ENCODE data around the gene HCFC1R1.

HCFC1R1 gene

GRCh38 chr16:2987833-2988232, 35.9 kb downstream of the HCFC1R1 start:
- no peak overlapping the region for H3K4me3 Mint-ChIP-seq
- ATAC-seq = no peak
- H3K36me3 Mint-ChIP-seq = no peaks in the 10 kb centered on the region
- no peak for DNase-seq (ENCODE audit: low spot score in 2 of 2)
- no peak overlapping the region for H3K27ac Mint-ChIP-seq
- no peaks in the 10 kb centered on the region for H3K9me3 Mint-ChIP-seq
- H3K4me1 Mint-ChIP-seq = peaks cover 11% of the 10 kb centered on the region

- H3K9me3 Mint-ChIP-seq = no peaks in the 10 kb centered on the region
- no peak overlapping the region for H3K27ac Mint-ChIP-seq
- peaks cover 11% of the 10 kb centered on the region for H3K4me1 Mint-ChIP-seq
- no peak for DNase-seq (ENCODE audit: low spot score in 2 of 2)
- H3K4me3 Mint-ChIP-seq = no peak overlapping the region
- ATAC-seq = no peak
- H3K36me3 Mint-ChIP-seq = no peaks in the 10 kb centered on the region
Observed at GRCh38 chr16:2987286-2987685, 36.5 kb downstream of the HCFC1R1 start.

GRCh38 chr16:2986623-2987188, 37.0 kb downstream of the HCFC1R1 start:
- Mint-ChIP-seq H3K9me3 (no peaks in the 10 kb centered on the region), H3K4me1 (peaks cover 14% of the 10 kb centered on the region)

GRCh38 chr16:2985893-2986355, 37.8 kb downstream of the HCFC1R1 start:
- H3K4me1 Mint-ChIP-seq = peaks cover 22% of the 10 kb centered on the region
- DNase-seq (ENCODE audit: low spot score in 2 of 2) (no peak), ATAC-seq (no peak)
- peaks cover 11% of the 10 kb centered on the region for H3K36me3 Mint-ChIP-seq
- H3K4me3 Mint-ChIP-seq = no peak overlapping the region
- no peak overlapping the region for H3K27ac Mint-ChIP-seq
- no peaks in the 10 kb centered on the region for H3K9me3 Mint-ChIP-seq

More at GRCh38 chr16:2986623-2987188, 37.0 kb downstream of the HCFC1R1 start:
- Mint-ChIP-seq H3K4me3 (no peak overlapping the region), H3K27ac (no peak overlapping the region), H3K36me3 (peaks cover 3% of the 10 kb centered on the region)
- DNase-seq (ENCODE audit: low spot score in 2 of 2) = no peak
- no peak for ATAC-seq

- Mint-ChIP-seq H3K36me3 (peaks cover 16% of the 10 kb centered on the region), H3K9me3 (no peaks in the 10 kb centered on the region), H3K4me1 (peaks cover 25% of the 10 kb centered on the region), H3K27ac (no peak overlapping the region), H3K4me3 (no peak overlapping the region)
- no peak for ATAC-seq
- DNase-seq (ENCODE audit: low spot score in 2 of 2) = no peak
Observed at GRCh38 chr16:2985462-2985861, 38.3 kb downstream of the HCFC1R1 start.

GRCh38 chr16:2983706-2984136, 40.0 kb downstream of the HCFC1R1 start:
- peaks cover 32% of the 10 kb centered on the region for H3K4me1 Mint-ChIP-seq
- H3K36me3 Mint-ChIP-seq = peaks cover 24% of the 10 kb centered on the region
- H3K9me3 Mint-ChIP-seq = no peaks in the 10 kb centered on the region
- H3K27ac Mint-ChIP-seq = no peak overlapping the region
- peak; percentile 67 for ATAC-seq
- H3K4me3 Mint-ChIP-seq = peak overlapping the region; percentile 39
- DNase-seq (ENCODE audit: low spot score in 2 of 2) = peak; percentile 58 to 84

- H3K4me3 Mint-ChIP-seq = peak overlapping the region; percentile 81
- H3K36me3 Mint-ChIP-seq = peaks cover 35% of the 10 kb centered on the region
- no peak for ATAC-seq
- H3K27ac Mint-ChIP-seq = no peak overlapping the region
- peaks cover 32% of the 10 kb centered on the region for H3K4me1 Mint-ChIP-seq
- DNase-seq (ENCODE audit: low spot score in 2 of 2) = no peak
- no peaks in the 10 kb centered on the region for H3K9me3 Mint-ChIP-seq
Observed at GRCh38 chr16:2982402-2982801, 41.3 kb downstream of the HCFC1R1 start.

GRCh38 chr16:2981899-2982250, 41.9 kb downstream of the HCFC1R1 start:
- peaks cover 39% of the 10 kb centered on the region for H3K36me3 Mint-ChIP-seq
- peak overlapping the region; percentile 81 for H3K4me3 Mint-ChIP-seq
- peaks cover 32% of the 10 kb centered on the region for H3K4me1 Mint-ChIP-seq
- H3K9me3 Mint-ChIP-seq = no peaks in the 10 kb centered on the region
- H3K27ac Mint-ChIP-seq = peak overlapping the region; percentile 90
- no peak for DNase-seq (ENCODE audit: low spot score in 2 of 2)
- no peak for ATAC-seq

GRCh38 chr16:2981177-2981898, 42.4 kb downstream of the HCFC1R1 start:
- H3K4me1 Mint-ChIP-seq = peaks cover 27% of the 10 kb centered on the region
- H3K4me3 Mint-ChIP-seq = peak overlapping the region; percentile 81
- peaks cover 44% of the 10 kb centered on the region for H3K36me3 Mint-ChIP-seq
- no peak for ATAC-seq
- H3K9me3 Mint-ChIP-seq = no peaks in the 10 kb centered on the region
- no peak for DNase-seq (ENCODE audit: low spot score in 2 of 2)
- H3K27ac Mint-ChIP-seq = peak overlapping the region; percentile 90

GRCh38 chr16:2980227-2981176, 43.2 kb downstream of the HCFC1R1 start, which contains the start of gene PKMYT1:
TSS of gene PKMYT1 (minus strand) at chr16:2980446. CDS start at chr16:2979657, 789 bp downstream.
- peak within 1 kb of the TSS; percentile 81 for H3K4me3 Mint-ChIP-seq
- H3K4me1 Mint-ChIP-seq = peaks cover 26% of the 10 kb centered on the region

GRCh38 chr16:2979669-2980226, 44.0 kb downstream of the HCFC1R1 start:
- no peaks in the 10 kb centered on the region for H3K9me3 Mint-ChIP-seq
- peak overlapping the region; percentile 81 for H3K4me3 Mint-ChIP-seq
- peak in 1 of 2 donors; percentile 68 for DNase-seq (ENCODE audit: low spot score in 2 of 2)
- peaks cover 26% of the 10 kb centered on the region for H3K4me1 Mint-ChIP-seq
- H3K36me3 Mint-ChIP-seq = peaks cover 59% of the 10 kb centered on the region
- ATAC-seq = peak; percentile 23
- peak overlapping the region; percentile 81 for H3K27ac Mint-ChIP-seq

More at GRCh38 chr16:2980227-2981176, 43.2 kb downstream of the HCFC1R1 start, which contains the start of gene PKMYT1:
- ATAC-seq = peak; percentile 85
- Mint-ChIP-seq H3K27ac (peak within 1 kb of the TSS; percentile 90), H3K9me3 (no peaks in the 10 kb centered on the region), H3K36me3 (peaks cover 53% of the 10 kb centered on the region)
- DNase-seq (ENCODE audit: low spot score in 2 of 2) = peak; percentile 99

GRCh38 chr16:2977440-2977839, 46.3 kb downstream of the HCFC1R1 start:
- H3K9me3 Mint-ChIP-seq = no peaks in the 10 kb centered on the region

GRCh38 chr16:2976673-2977072, 47.1 kb downstream of the HCFC1R1 start:
- no peak overlapping the region for H3K27ac Mint-ChIP-seq
- ATAC-seq (no peak), DNase-seq (ENCODE audit: low spot score in 2 of 2) (no peak)
- no peak overlapping the region for H3K4me3 Mint-ChIP-seq
- peaks cover 66% of the 10 kb centered on the region for H3K36me3 Mint-ChIP-seq
- H3K4me1 Mint-ChIP-seq = peaks cover 26% of the 10 kb centered on the region
- no peaks in the 10 kb centered on the region for H3K9me3 Mint-ChIP-seq

More at GRCh38 chr16:2977440-2977839, 46.3 kb downstream of the HCFC1R1 start:
- ATAC-seq (no peak), DNase-seq (ENCODE audit: low spot score in 2 of 2) (no peak)
- Mint-ChIP-seq H3K4me3 (no peak overlapping the region), H3K27ac (no peak overlapping the region), H3K36me3 (peaks cover 62% of the 10 kb centered on the region), H3K4me1 (peaks cover 22% of the 10 kb centered on the region)

- H3K4me1 Mint-ChIP-seq = peaks cover 22% of the 10 kb centered on the region
- DNase-seq (ENCODE audit: low spot score in 2 of 2) (no peak), ATAC-seq (no peak)
- no peak overlapping the region for H3K27ac Mint-ChIP-seq
- no peaks in the 10 kb centered on the region for H3K9me3 Mint-ChIP-seq
- H3K36me3 Mint-ChIP-seq = peaks cover 66% of the 10 kb centered on the region
- no peak overlapping the region for H3K4me3 Mint-ChIP-seq
Observed at GRCh38 chr16:2976201-2976600, 47.5 kb downstream of the HCFC1R1 start.

All from stimulated activated effector memory CD8-positive, alpha-beta T cell treated with anti-CD3 and anti-CD28 coated beads, Interleukin-12 subunit alpha, Interleukin-12 subunit beta, amount 100 ng/mL, for 72 hours (primary cell).